Liver (tissue), 9 donors: ENCODE measurements around the gene PCNX2. TPM values are rescaled to one million over a fixed set of nuclear protein-coding genes. Genes with fewer than 3 reads are reported as not detected.

Source experiments
- DNase-seq: peaks from one replicate; pipeline ENCODE4 v3.0.0-alpha.2; 2017; ENCODE audit warnings: low spot score
- H3K27ac ChIP-seq, 2 donors: one replicate each; pipeline ENCODE4 v1.7.0; 2013; ENCODE audit warnings: inconsistent platforms in 2 of 2, low read length in 2 of 2, control low read depth in 1 of 2, low read depth in 1 of 2, mild to moderate bottlenecking in 1 of 2
- H3K27me3 ChIP-seq, 4 donors: one replicate each; pipeline versions ENCODE4 v1.6.1 to v1.7.0; 2013; ENCODE audit warnings: low read length in 3 of 4, inconsistent platforms in 1 of 4, mild to moderate bottlenecking in 1 of 4, moderate library complexity in 1 of 4; ENCODE audit not compliant: control insufficient read depth in 4 of 4, insufficient read depth in 4 of 4
- H3K36me3 ChIP-seq, 4 donors: one replicate each; pipeline versions ENCODE4 v1.6.1 to v1.7.0; 2013; ENCODE audit warnings: low read length in 3 of 4, mild to moderate bottlenecking in 3 of 4, low read depth in 1 of 4, moderate library complexity in 1 of 4; ENCODE audit not compliant: control insufficient read depth in 4 of 4, insufficient read depth in 3 of 4
- H3K4me1 ChIP-seq, 4 donors: one replicate each; pipeline versions ENCODE4 v1.6.1 to v1.7.0; 2013; ENCODE audit warnings: low read length in 3 of 4, mild to moderate bottlenecking in 3 of 4, moderate library complexity in 1 of 4; ENCODE audit not compliant: control insufficient read depth in 4 of 4, insufficient read depth in 4 of 4
- H3K4me3 ChIP-seq, 3 donors: one replicate each; pipeline versions ENCODE4 v1.6.1 to v1.7.0; 2013; ENCODE audit warnings: low read length in 3 of 3, control low read depth in 1 of 3, low read depth in 1 of 3, mild to moderate bottlenecking in 1 of 3
- H3K9ac ChIP-seq, 2 donors: one replicate each; pipeline ENCODE4 v1.7.0; 2013; ENCODE audit warnings: low read length in 2 of 2, mild to moderate bottlenecking in 2 of 2, moderate library complexity in 2 of 2, control low read depth in 1 of 2, low read depth in 1 of 2
- H3K9me3 ChIP-seq, 4 donors: one replicate each; pipeline versions ENCODE4 v1.6.1 to v1.7.0; 2013; ENCODE audit warnings: low read length in 3 of 4; ENCODE audit not compliant: control insufficient read depth in 4 of 4
- EGR1 ChIP-seq, 2 donors: IDR thresholded peaks; 2 replicates each; pipeline ENCODE4 v1.6.1; 2016 to 2018; ENCODE audit warnings: antibody characterized with exemption in 2 of 2, low read depth in 2 of 2
- FOXA1 ChIP-seq: IDR thresholded peaks from 2 replicates; pipeline ENCODE4 v1.6.1; 2016; ENCODE audit warnings: antibody characterized with exemption
- FOXA2 ChIP-seq: IDR thresholded peaks from 2 replicates; pipeline ENCODE4 v1.6.1; 2016; ENCODE audit warnings: antibody characterized with exemption
- GABPA ChIP-seq, 2 donors: IDR thresholded peaks in 1 of 2; conservative IDR thresholded peaks in 1 of 2; 2 replicates each; pipeline ENCODE4 v1.6.1; 2016; ENCODE audit warnings: antibody characterized with exemption in 2 of 2, mild to moderate bottlenecking in 1 of 2, moderate library complexity in 1 of 2
- HNF4A ChIP-seq, 2 donors: conservative IDR thresholded peaks; 2 replicates each; pipeline ENCODE4 v1.6.1; 2016; ENCODE audit warnings: antibody characterized with exemption in 2 of 2, mild to moderate bottlenecking in 2 of 2
- HNF4G ChIP-seq: IDR thresholded peaks from 2 replicates; pipeline ENCODE4 v1.6.1; 2016; ENCODE audit warnings: antibody characterized with exemption
- JUND ChIP-seq, 2 donors: IDR thresholded peaks; 2 replicates each; pipeline ENCODE4 v1.6.1; 2016; ENCODE audit warnings: antibody characterized with exemption in 2 of 2
- NR2F2 ChIP-seq: IDR thresholded peaks from 2 replicates; pipeline ENCODE4 v1.6.1; 2016; ENCODE audit warnings: antibody characterized with exemption
- RAD21 ChIP-seq, 2 donors: IDR thresholded peaks; 2 replicates each; pipeline ENCODE4 v1.6.1; 2016; ENCODE audit warnings: antibody characterized with exemption in 2 of 2, mild to moderate bottlenecking in 2 of 2
- SP1 ChIP-seq: IDR thresholded peaks from 2 replicates; pipeline ENCODE4 v1.6.1; 2018; ENCODE audit warnings: antibody characterized with exemption, mild to moderate bottlenecking
- YY1 ChIP-seq: IDR thresholded peaks from 2 replicates; pipeline ENCODE4 v1.6.1; 2016; ENCODE audit warnings: antibody characterized with exemption, mild to moderate bottlenecking
- WGBS: extraction: QIAGEN DNeasy Blood & Tissue Kit; methylation state at CpG from one replicate; pipeline ENCODE4 v1.1.7; 2013; 5-methylcytosine and 5-hydroxymethylcytosine counted together
- polyA plus RNA-seq, 2 donors: library from polyadenylated mRNA; stranded (reverse) in 1 of 2; unstranded in 1 of 2; fragments of 200-250 nt in 1 of 2; fragments of >200 nt in 1 of 2; fragmentation: Nextera tagmentation in 1 of 2; extraction: Ambion mirVana in 1 of 2; gene quantifications; one replicate each; pipeline versions ENCODE4 v1.2.1 to v1.2.3, GENCODE V29; 2013 to 2015
- total RNA-seq, 2 donors: library from RNA; depleted of rRNA; stranded (reverse); fragments of >200 nt; gene quantifications; one replicate each; pipeline ENCODE4 v1.2.3, GENCODE V29; 2014
- TF ChIP-seq, protein P1 (sequence below): IDR thresholded peaks from 2 replicates; pipeline ENCODE4 v1.6.1; 2016; ENCODE audit warnings: antibody characterized with exemption
- TF ChIP-seq, protein P2 (sequence below): IDR thresholded peaks from 2 replicates; pipeline ENCODE4 v1.6.1; 2016; ENCODE audit warnings: antibody characterized with exemption
- TF ChIP-seq, protein P3 (sequence below): IDR thresholded peaks from 2 replicates; pipeline ENCODE4 v1.6.1; 2016; ENCODE audit warnings: antibody characterized with exemption
- TF ChIP-seq, protein P4 (sequence below): IDR thresholded peaks from 2 replicates; pipeline ENCODE4 v1.6.1; 2016; ENCODE audit warnings: antibody characterized with exemption, mild to moderate bottlenecking
- TF ChIP-seq, protein P5 (sequence below): fragments of 150-350 bp; IDR thresholded peaks from 2 replicates; pipeline ENCODE4 v1.5.1; 2017; ENCODE audit warnings: improper control_type of control experiment, low read depth, low read length; ENCODE audit not compliant: missing input control
- donor health status: healthy.
- donor health status: healthy.
- donor health status: healthy.
- donor health status: healthy.
- donor health status: healthy.

Gene PCNX2
- total and polyA plus RNA-seq, 4 donors: 0.20 to 3.1 (median 0.92) TPM

DNA sequence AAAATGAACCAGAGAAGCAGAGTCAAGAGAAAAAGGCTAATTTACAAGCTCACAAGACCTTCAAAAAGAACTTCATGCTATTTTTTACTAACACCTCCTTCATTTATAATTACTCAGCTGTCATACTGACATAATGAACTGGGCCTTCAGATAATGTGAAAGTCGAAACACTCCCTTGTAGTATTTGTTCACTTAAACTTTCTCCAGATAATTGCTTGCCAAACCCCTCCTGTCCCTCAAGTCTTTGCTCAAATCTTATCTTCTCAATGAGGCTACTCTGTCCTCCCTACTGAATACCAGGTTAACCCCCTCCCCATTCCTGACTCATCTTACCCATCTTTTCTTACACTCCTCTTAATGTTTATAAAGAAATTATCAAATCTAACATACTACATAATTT is 20.9 kb upstream of the PCNX2 start:
- no peaks in the 10 kb centered on the region for H3K4me1 ChIP-seq
- H3K9me3 ChIP-seq: no peaks in the 10 kb centered on the region
- H3K36me3 ChIP-seq: no peaks in the 10 kb centered on the region
- no peak overlapping the region for H3K4me3 ChIP-seq
- no peaks in the 10 kb centered on the region for H3K27me3 ChIP-seq
- H3K27ac ChIP-seq: no peak overlapping the region
- DNase-seq: no peak
- no peak overlapping the region for H3K9ac ChIP-seq
- WGBS: 79% methylated on average over 1 of the region's 1 CpG
- TF ChIP-seq JUND (IDR thresholded peaks at IDR 0.05): no peak
- TF ChIP-seq, protein P1, sequence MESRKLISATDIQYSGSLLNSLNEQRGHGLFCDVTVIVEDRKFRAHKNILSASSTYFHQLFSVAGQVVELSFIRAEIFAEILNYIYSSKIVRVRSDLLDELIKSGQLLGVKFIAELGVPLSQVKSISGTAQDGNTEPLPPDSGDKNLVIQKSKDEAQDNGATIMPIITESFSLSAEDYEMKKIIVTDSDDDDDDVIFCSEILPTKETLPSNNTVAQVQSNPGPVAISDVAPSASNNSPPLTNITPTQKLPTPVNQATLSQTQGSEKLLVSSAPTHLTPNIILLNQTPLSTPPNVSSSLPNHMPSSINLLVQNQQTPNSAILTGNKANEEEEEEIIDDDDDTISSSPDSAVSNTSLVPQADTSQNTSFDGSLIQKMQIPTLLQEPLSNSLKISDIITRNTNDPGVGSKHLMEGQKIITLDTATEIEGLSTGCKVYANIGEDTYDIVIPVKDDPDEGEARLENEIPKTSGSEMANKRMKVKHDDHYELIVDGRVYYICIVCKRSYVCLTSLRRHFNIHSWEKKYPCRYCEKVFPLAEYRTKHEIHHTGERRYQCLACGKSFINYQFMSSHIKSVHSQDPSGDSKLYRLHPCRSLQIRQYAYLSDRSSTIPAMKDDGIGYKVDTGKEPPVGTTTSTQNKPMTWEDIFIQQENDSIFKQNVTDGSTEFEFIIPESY: no peak
- TF ChIP-seq EGR1 (IDR thresholded peaks at IDR 0.05; ENCODE audit: low read depth in 2 of 2): no peak
- TF ChIP-seq, protein P2, sequence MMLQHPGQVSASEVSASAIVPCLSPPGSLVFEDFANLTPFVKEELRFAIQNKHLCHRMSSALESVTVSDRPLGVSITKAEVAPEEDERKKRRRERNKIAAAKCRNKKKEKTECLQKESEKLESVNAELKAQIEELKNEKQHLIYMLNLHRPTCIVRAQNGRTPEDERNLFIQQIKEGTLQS: no peak
- TF ChIP-seq HNF4G: no peak
- no peak for TF ChIP-seq FOXA2
- TF ChIP-seq RAD21 (IDR thresholded peaks at IDR 0.05): no peak
- TF ChIP-seq, protein P3, sequence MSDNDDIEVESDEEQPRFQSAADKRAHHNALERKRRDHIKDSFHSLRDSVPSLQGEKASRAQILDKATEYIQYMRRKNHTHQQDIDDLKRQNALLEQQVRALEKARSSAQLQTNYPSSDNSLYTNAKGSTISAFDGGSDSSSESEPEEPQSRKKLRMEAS: no peak
- TF ChIP-seq, protein P4, sequence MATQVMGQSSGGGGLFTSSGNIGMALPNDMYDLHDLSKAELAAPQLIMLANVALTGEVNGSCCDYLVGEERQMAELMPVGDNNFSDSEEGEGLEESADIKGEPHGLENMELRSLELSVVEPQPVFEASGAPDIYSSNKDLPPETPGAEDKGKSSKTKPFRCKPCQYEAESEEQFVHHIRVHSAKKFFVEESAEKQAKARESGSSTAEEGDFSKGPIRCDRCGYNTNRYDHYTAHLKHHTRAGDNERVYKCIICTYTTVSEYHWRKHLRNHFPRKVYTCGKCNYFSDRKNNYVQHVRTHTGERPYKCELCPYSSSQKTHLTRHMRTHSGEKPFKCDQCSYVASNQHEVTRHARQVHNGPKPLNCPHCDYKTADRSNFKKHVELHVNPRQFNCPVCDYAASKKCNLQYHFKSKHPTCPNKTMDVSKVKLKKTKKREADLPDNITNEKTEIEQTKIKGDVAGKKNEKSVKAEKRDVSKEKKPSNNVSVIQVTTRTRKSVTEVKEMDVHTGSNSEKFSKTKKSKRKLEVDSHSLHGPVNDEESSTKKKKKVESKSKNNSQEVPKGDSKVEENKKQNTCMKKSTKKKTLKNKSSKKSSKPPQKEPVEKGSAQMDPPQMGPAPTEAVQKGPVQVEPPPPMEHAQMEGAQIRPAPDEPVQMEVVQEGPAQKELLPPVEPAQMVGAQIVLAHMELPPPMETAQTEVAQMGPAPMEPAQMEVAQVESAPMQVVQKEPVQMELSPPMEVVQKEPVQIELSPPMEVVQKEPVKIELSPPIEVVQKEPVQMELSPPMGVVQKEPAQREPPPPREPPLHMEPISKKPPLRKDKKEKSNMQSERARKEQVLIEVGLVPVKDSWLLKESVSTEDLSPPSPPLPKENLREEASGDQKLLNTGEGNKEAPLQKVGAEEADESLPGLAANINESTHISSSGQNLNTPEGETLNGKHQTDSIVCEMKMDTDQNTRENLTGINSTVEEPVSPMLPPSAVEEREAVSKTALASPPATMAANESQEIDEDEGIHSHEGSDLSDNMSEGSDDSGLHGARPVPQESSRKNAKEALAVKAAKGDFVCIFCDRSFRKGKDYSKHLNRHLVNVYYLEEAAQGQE: no peak
- no peak for TF ChIP-seq SP1
- TF ChIP-seq HNF4A (conservative IDR thresholded peaks at IDR 0.05): no peak
- no peak for TF ChIP-seq YY1
- no peak for TF ChIP-seq NR2F2
- no peak for TF ChIP-seq GABPA (IDR thresholded peaks at IDR 0.05 in 1 of 2, conservative IDR thresholded peaks at IDR 0.05 in 1 of 2)
- TF ChIP-seq, protein P5, sequence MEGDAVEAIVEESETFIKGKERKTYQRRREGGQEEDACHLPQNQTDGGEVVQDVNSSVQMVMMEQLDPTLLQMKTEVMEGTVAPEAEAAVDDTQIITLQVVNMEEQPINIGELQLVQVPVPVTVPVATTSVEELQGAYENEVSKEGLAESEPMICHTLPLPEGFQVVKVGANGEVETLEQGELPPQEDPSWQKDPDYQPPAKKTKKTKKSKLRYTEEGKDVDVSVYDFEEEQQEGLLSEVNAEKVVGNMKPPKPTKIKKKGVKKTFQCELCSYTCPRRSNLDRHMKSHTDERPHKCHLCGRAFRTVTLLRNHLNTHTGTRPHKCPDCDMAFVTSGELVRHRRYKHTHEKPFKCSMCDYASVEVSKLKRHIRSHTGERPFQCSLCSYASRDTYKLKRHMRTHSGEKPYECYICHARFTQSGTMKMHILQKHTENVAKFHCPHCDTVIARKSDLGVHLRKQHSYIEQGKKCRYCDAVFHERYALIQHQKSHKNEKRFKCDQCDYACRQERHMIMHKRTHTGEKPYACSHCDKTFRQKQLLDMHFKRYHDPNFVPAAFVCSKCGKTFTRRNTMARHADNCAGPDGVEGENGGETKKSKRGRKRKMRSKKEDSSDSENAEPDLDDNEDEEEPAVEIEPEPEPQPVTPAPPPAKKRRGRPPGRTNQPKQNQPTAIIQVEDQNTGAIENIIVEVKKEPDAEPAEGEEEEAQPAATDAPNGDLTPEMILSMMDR: no peak
- TF ChIP-seq FOXA1: no peak
